PFSK-1 (cell line): ENCODE results near the gene MED10.

Experiments
- FOXP2 ChIP-seq: optimal IDR thresholded peaks from 2 replicates; pipeline ENCODE3; 2011; ENCODE audit warnings: borderline replicate concordance, control low read depth, inconsistent platforms; ENCODE audit not compliant: insufficient read depth; ENCODE audit errors: extremely low read length, extremely low read depth
- POLR2AphosphoS5 ChIP-seq: IDR thresholded peaks from 2 replicates; pipeline ENCODE4 v1.6.1; 2012; ENCODE audit warnings: low read depth, mild to moderate bottlenecking, control low read depth, low read length, moderate library complexity
- REST ChIP-seq, 2 experiments: IDR thresholded peaks; 2 replicates each; pipeline versions ENCODE4 v1.6.1 to v1.8.0; 2011 to 2012; ENCODE audit warnings: low read depth in 2 of 2, low read length in 2 of 2, control low read depth in 1 of 2, inconsistent platforms in 1 of 2, mild to moderate bottlenecking in 1 of 2, moderate library complexity in 1 of 2; ENCODE audit not compliant: insufficient read depth in 1 of 2
- SIN3A ChIP-seq: IDR thresholded peaks from 2 replicates; pipeline ENCODE4 v1.6.1; 2012; ENCODE audit warnings: mild to moderate bottlenecking, low read length, moderate library complexity, borderline replicate concordance; ENCODE audit not compliant: insufficient read depth
- TAF1 ChIP-seq: IDR thresholded peaks from 2 replicates; pipeline ENCODE4 v1.6.1; 2012; ENCODE audit warnings: low read length, control low read depth, borderline replicate concordance; ENCODE audit not compliant: insufficient read depth

MED10 gene

DNA sequence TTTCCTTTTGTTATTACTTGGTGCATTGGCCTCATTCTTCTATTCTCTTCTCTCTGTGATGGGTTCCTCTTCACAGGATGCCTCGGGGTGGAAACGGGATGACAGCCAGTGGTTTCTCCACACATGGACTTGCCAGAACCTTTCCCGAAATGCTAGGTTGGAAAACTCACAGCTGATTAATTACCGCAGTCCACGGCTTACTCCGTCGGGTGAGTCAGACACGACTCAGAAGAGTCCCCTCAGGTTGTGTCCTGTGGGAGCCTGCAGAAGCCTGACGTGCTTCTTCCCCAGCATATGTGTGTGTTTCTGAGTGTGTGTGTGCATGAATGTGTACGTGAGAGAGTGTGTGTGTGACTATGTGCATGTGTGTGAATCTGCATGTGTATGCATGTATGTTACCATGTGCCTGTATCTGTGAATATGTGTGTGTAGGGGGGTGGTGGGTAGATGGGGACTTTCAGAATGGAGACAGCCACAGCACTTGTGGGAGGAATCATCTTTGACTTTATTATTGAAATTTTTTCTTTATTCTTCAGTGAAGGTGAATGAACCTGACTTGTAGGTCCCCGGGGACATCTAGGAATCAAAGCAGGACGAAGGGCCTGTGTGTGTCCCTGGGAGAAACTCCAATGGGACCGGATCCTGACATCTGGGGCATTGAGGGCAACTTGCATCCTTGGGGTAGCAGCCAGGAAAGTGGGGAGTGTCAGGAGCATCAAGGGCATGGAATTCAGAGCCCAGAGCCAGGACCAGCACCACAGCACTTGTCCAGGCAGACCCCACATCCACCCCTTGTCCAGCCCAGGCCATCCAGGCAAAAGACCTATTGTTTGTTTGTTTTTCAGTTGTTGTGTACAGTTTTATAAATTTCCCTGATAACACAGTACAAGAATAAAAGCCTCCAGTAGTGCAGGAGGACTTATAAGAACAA, 21.9 kb upstream of the MED10 start:
- TF ChIP-seq POLR2AphosphoS5 (no peak), TAF1 (no peak), FOXP2 (no peak), REST (IDR thresholded peaks at IDR 0.05; ENCODE audit: insufficient read depth in 1 of 2, low read depth in 2 of 2, low read length in 2 of 2) (no peak), SIN3A (no peak)

DNA sequence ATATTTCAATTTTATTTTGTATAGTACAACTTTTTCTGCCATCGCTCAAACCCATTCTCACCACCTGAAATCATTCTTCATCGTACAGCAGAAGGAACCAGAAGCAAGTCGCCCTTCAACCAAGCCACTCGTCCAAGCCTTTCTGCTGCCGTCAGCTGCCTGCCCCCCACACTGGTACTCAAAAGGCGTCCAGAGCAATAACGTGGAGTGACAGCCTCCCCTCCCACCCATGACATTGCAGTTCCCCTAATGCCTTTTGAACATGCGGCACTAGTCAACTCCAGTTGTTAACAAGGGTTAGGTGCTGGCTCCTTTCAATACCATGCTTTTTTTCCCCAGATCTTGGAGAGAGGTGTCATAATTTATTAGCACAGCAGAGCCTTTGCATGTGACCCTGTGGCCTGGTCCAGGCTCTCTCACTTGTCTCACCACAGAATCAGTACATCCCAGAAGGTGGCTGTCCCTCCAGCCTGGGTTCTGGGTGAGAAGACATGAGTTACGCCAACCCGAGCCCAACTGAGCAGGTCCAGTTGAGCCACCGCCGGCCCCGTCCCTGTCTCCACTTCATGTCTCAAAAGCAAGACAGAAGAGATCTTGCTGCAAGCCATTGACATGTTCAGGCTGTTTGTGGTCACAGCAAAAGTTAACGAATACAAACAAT, 20.4 kb upstream of the MED10 start:
- no peak for TF ChIP-seq FOXP2

DNA sequence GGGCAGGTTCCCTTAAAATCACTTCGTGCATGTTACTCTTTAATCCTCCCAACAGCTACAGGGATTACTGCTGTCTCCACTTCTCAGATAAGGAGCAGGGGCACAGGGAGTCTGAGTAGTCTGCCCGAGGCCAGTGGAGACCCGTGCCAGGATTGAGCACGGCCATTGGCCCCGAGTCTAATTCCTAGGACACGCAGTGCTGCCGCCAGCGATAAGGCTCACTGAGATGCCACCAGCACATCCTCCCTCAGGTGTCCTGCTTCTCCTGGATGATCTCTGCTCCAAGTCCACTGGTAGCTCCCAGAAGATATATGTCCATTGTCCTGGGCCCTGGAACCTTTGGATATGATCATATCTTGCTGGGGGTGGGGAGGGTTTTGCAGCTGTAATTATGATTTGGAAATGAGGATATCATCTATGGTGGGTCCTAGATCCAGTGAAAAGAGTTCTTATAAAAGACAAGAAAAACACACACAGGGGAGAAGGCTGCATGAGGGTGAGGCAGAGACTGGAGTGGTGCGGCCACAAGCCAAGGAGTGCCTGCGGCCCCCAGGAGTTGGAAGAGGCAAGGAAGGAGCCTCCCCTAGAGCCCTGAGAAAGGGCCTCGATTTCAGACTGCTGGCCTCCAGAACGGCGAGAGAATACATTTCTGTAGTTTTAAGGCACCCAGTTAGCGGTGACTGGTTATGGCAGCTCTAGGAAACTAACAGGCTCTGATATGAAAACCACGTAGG, 19.4 kb upstream of the MED10 start:
- TF ChIP-seq FOXP2 (no peak), TAF1 (no peak)

- TF ChIP-seq POLR2AphosphoS5: no peak
- TF ChIP-seq SIN3A: no peak
- TF ChIP-seq FOXP2: no peak
- no peak for TF ChIP-seq TAF1
- no peak for TF ChIP-seq REST (IDR thresholded peaks at IDR 0.05; ENCODE audit: insufficient read depth in 1 of 2, low read depth in 2 of 2, low read length in 2 of 2)
These were observed 18.6 kb upstream of the MED10 start for GRCh38 chr5:6396836-6397535.

DNA sequence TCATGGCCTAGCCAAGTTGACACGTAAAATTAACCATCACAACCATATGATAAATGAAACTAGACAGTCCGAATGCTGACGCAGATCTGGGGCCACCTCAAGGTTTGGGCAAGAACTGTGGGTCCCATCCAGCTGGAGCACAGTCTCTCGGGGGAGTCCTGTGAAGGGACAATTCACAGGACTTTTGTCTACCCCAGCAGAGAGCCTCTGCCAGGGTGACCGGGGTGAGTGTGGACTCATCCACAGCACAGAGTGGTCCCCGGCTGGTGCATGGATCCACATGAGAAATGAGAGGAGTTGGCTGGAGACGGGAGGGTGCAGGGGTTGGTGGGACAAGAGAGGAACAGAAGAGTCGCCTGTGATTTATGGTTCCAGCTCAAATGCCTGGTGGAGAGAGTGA, 17.7 kb upstream of the MED10 start:
- no peak for TF ChIP-seq SIN3A
- TF ChIP-seq POLR2AphosphoS5: no peak
- no peak for TF ChIP-seq REST (IDR thresholded peaks at IDR 0.05; ENCODE audit: insufficient read depth in 1 of 2, low read depth in 2 of 2, low read length in 2 of 2)
- no peak for TF ChIP-seq FOXP2
